Choroid plexus epithelial cell (primary cell): ENCODE measurements around the gene PSMA7.

Source experiments
- DNase-seq: peaks from one replicate; pipeline ENCODE4 v3.0.0-alpha.2; 2010; ENCODE audit warnings: low read depth
- H3K4me3 ChIP-seq: 2 replicates; pipeline ENCODE4 v1.5.1; 2011; ENCODE audit warnings: low read depth, mild to moderate bottlenecking, control low read depth, low read length, moderate library complexity
- TF ChIP-seq, protein P1 (sequence below): conservative IDR thresholded peaks from 2 replicates; pipeline ENCODE4 v1.5.1; 2011; ENCODE audit warnings: low read depth, mild to moderate bottlenecking, control low read depth, inconsistent platforms, low read length, moderate library complexity

Gene PSMA7

DNA sequence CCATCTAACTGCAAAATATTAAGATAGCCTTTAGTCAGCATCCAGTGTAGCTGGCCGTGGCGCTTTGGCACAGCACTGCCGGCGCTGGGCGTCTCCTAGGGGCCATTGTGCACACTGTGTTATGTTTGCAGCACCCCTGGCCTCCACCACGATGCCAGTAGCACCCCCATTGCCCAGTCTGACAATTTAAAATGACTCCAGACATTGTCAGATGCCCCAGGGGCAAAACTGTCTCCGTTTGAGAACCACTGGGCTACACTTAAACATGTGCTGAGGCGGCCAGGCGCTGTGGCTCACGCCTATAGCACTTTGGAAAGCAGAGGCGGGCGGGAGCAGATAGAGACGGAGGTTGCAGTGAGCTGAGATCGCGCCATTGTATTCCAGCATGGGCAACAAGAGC is 33.7 kb upstream of the PSMA7 start:
- TF ChIP-seq, protein P1, sequence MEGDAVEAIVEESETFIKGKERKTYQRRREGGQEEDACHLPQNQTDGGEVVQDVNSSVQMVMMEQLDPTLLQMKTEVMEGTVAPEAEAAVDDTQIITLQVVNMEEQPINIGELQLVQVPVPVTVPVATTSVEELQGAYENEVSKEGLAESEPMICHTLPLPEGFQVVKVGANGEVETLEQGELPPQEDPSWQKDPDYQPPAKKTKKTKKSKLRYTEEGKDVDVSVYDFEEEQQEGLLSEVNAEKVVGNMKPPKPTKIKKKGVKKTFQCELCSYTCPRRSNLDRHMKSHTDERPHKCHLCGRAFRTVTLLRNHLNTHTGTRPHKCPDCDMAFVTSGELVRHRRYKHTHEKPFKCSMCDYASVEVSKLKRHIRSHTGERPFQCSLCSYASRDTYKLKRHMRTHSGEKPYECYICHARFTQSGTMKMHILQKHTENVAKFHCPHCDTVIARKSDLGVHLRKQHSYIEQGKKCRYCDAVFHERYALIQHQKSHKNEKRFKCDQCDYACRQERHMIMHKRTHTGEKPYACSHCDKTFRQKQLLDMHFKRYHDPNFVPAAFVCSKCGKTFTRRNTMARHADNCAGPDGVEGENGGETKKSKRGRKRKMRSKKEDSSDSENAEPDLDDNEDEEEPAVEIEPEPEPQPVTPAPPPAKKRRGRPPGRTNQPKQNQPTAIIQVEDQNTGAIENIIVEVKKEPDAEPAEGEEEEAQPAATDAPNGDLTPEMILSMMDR: no peak
- no peak for DNase-seq
- H3K4me3 ChIP-seq: no peak overlapping the region

DNA sequence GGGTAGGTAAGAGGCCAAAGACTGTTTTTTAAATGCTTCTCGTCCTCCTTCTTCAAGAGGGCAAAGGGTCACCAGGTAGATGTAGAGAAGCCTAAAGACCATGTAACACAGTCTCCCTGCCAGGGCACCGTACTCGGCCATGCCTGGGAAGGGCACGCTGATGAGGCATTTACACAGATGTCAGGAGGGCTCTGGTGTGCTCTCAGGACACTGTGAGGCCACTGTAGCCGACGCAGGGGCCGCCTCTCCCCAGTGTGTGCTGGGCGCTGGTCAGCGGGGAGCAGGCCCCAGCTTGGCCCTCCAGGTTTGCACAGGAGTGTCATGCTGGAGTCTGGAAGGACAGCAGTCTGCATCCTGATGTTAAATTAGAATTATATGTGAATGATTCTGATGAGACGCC is 32.5 kb upstream of the PSMA7 start:
- TF ChIP-seq, protein P1: no peak
- no peak overlapping the region for H3K4me3 ChIP-seq
- no peak for DNase-seq

DNA sequence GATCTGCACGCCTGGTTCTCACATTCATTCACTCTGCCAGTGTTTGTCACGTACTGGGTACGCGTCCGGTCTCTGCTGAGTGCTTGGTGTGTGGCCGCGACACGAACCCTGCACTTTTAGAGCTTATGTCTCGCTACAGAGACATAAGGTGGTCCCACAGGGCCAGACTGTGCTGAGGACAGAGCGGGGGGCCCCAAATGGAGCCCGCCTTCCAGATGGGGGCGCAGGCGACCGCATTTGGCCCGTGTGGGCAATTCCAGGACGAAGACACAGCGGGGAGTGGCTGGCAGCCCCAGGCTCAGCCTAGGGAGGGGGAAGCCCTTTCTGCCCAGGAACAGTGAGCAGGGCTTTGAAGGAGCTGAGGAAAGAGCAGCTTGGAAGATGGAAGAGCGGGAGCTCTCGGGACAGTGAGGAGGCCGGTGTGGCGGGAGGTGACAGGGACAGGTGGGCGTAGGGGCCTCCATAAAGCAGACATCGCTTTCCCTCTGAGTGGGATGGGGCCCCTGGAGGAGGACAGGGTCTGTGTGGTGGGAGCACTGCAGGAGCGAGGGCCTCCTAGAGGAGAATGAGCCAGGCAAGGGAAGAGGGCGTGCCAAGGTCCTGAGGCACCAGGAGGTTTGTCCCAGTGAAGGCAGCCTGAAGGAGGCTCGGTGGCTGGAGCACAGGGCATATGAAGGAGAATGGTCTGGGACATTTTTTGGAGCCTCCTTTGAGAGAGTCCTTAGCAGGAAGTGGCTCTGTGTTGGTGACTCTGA is 31.9 kb upstream of the PSMA7 start:
- H3K4me3 ChIP-seq: no peak overlapping the region
- TF ChIP-seq, protein P1: no peak
- DNase-seq: no peak

DNA sequence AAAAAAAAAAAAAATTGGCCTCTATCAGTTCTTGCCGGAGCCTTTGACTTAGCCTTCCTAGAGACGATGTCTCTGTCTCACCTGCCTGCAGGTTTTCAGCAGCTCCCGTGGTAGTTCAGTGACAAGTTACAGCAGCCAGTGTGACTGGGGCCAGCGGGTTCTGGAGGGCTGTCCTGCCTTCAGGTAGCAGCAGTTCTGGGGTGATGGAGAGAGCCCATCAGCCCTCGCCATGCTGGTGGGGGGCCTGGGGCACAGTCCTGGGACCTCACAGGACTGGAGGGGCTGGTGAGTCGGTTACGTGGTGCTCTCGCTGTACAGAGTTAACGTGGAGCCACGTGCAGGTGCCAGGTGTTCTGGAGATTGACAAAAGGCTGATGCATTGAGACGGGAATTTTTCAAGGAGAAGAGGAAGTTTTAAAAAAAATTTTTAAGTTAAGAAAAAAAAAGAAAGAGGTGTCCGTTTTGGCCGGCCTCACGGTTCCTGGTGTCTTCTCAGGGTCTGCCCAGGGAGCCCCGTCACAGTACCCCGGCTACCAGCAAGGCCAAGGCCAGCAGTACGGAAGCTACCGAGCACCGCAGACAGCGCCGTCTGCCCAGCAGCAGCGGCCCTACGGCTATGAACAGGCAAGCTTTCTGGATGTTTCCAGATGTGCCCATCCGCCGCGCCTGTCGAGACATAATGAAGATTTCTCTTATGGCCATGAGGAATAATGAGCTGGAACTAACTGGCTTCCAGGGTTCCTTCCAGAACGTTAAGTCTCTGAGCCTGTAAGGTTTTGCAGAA is 31.0 kb upstream of the PSMA7 start:
- no peak overlapping the region for H3K4me3 ChIP-seq
- DNase-seq: no peak
- TF ChIP-seq, protein P1: no peak

DNA sequence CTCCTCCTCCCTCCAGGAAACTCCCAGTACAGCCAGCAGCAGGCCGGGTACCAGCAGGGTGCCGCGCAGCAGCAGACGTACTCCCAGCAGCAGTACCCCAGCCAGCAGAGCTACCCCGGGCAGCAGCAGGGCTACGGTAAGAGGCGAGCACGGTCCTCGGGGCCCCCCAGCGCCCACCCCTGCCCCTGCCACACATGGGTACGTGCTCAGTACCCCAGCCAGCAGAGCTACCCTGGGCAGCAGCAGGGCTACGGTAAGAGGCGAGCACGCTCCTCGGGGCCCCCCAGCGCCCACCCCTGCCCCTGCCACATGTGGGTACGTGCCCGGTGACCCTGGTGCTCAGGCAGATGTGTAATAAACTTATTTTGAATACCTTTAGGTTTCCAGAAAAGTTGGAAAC is 29.5 kb upstream of the PSMA7 start:
- TF ChIP-seq, protein P1: no peak
- no peak overlapping the region for H3K4me3 ChIP-seq
- DNase-seq: no peak

DNA sequence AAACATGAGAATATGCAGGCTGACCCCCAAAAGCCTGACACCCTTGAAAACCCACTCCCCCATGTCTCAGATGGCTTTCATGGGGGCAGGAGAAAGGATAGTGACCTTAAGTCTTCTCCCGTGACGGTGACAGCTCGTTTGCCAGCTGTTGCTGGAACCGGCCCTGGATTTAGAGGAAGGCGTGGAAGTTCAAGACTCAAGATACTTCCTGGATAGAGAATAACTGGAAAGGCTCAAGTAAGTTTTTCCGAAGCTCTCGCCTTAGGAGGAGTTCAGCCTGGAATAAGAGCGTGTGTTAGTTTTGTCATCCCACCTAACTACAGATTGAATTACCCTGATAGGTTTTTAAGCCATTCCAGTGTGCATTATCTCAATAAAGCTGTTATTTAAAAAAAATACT is 28.1 kb upstream of the PSMA7 start:
- TF ChIP-seq, protein P1: no peak
- DNase-seq: no peak
- no peak overlapping the region for H3K4me3 ChIP-seq
